Caco-2 (cell line): ENCODE data around the gene ENDOV. TPM values are rescaled to one million over a fixed set of nuclear protein-coding genes. Genes with fewer than 3 reads are reported as not detected.

Source experiments
- Bru-seq: library from RNA; stranded (reverse); fragments of 400-500 nt; gene quantifications from one replicate; lab custom pipeline; 2021; lab: Mats Ljungman, UMichigan
- BruChase-seq, 2 experiments: library from RNA; stranded (reverse); fragments of 400-500 nt; gene quantifications; one replicate each; lab custom pipeline; 2021; lab: Mats Ljungman, UMichigan
- BruUV-seq: library from RNA; stranded (reverse); fragments of 400-500 nt; replicated peaks from 2 replicates; lab custom pipeline; 2021; lab: Mats Ljungman, UMichigan
- CTCF ChIA-PET: fragments of 300-600 bp; sonication (Branson Sonifier 250); formaldehyde crosslinking; loops from one replicate; lab custom pipeline; 2022; ENCODE audit warnings: antibody characterized with exemption; lab: Charles Lee
- POLR2A ChIA-PET: fragments of 300-600 bp; sonication (Branson Sonifier 250); formaldehyde crosslinking; loops from one replicate; lab custom pipeline; 2022; ENCODE audit warnings: antibody characterized with exemption; lab: Charles Lee
- DNase-seq, 2 experiments: peaks; one replicate each; pipeline versions ENCODE4 v3.0.0 to v3.0.0-alpha.2; 2020 to 2022
- H3K27me3 ChIP-seq: replicated peaks from 2 replicates; pipeline ENCODE4 v1.6.0; 2011; ENCODE audit warnings: low read length; ENCODE audit not compliant: control insufficient read depth, insufficient read depth
- H3K36me3 ChIP-seq: 2 replicates; pipeline ENCODE4 v1.5.1; 2011; ENCODE audit warnings: low read length; ENCODE audit not compliant: control insufficient read depth, insufficient read depth
- H3K4me1 ChIP-seq: fragments of 250-450 bp; sonication (Bioruptor Pico); 2 replicates; pipeline ENCODE4 v1.5.1; 2020; ENCODE audit warnings: mild to moderate bottlenecking
- H3K4me3 ChIP-seq: 2 replicates; pipeline ENCODE4 v1.5.1; 2011; ENCODE audit warnings: low read depth, mild to moderate bottlenecking, control low read depth, low read length
- H3K9me3 ChIP-seq: fragments of 250-450 bp; sonication (Bioruptor Pico); 2 replicates; pipeline ENCODE4 v1.5.1; 2020; ENCODE audit warnings: mild to moderate bottlenecking, moderate library complexity
- H3K27ac Mint-ChIP-seq: one replicate; pipeline ENCODE4 v1.8.0; 2022; ENCODE audit warnings: mixed read lengths; ENCODE audit not compliant: unreplicated experiment
- H3K27me3 Mint-ChIP-seq: one replicate; pipeline ENCODE4 v1.8.0; 2022; ENCODE audit warnings: mixed read lengths; ENCODE audit not compliant: insufficient read depth, unreplicated experiment
- H3K36me3 Mint-ChIP-seq: one replicate; pipeline ENCODE4 v1.8.0; 2022; ENCODE audit warnings: mild to moderate bottlenecking, mixed read lengths; ENCODE audit not compliant: insufficient read depth, unreplicated experiment
- H3K4me1 Mint-ChIP-seq: one replicate; pipeline ENCODE4 v1.8.0; 2022; ENCODE audit warnings: low read depth, mixed read lengths; ENCODE audit not compliant: unreplicated experiment
- H3K4me3 Mint-ChIP-seq: one replicate; pipeline ENCODE4 v1.8.0; 2022; ENCODE audit warnings: mild to moderate bottlenecking, moderate library complexity, mixed read lengths; ENCODE audit not compliant: unreplicated experiment
- H3K9me3 Mint-ChIP-seq: one replicate; pipeline ENCODE4 v1.8.0; 2022; ENCODE audit warnings: mixed read lengths; ENCODE audit not compliant: unreplicated experiment
- intact Hi-C: fragments of 100-400 bp; cut with micrococcal nuclease; formaldehyde crosslinking; loops from one replicate; pipeline ENCODE4 v1.10.0; 2022; ENCODE audit not compliant: unreplicated experiment
- long read RNA-seq: library from polyadenylated mRNA; stranded (forward); transcript quantifications from one replicate; pipeline ENCODE4 v2.0.0, GENCODE V29; 2022
- total RNA-seq: library from RNA; stranded (reverse); gene quantifications from 2 replicates; pipeline ENCODE4 v1.2.3, GENCODE V29; 2022
- TF ChIP-seq, protein P1 (sequence below), 2 experiments: fragments of 200-600 bp in 1 of 2; IDR thresholded peaks; 1 replicate in 1 of 2; 2 replicates in 1 of 2; pipeline versions ENCODE4 v1.5.1 to v1.8.0; 2011 to 2022; ENCODE audit warnings: antibody characterized with exemption in 1 of 2, control low read depth in 1 of 2, inconsistent platforms in 1 of 2, low read depth in 1 of 2, low read length in 1 of 2, mild to moderate bottlenecking in 1 of 2, moderate library complexity in 1 of 2; ENCODE audit not compliant: insufficient read depth in 1 of 2, severe bottlenecking in 1 of 2, unreplicated experiment in 1 of 2

ENDOV gene
- 20.5 and 21.5 TPM in 2 replicates for total RNA-seq
- percentile 55 among the genes with signal in this experiment for Bru-seq, nascent RNA
- percentile 56 among the genes with signal in this experiment for BruChase-seq, experiment 1, labeled RNA remaining after a 2-hour chase
- percentile 56 among the genes with signal in this experiment for BruChase-seq, experiment 2, labeled RNA remaining after a 6-hour chase
- long read RNA-seq, partial matches to known transcripts: 0 of 19 reads
- long read RNA-seq, other reads (novel, unspliced or antisense): 12 of 19 reads

DNA sequence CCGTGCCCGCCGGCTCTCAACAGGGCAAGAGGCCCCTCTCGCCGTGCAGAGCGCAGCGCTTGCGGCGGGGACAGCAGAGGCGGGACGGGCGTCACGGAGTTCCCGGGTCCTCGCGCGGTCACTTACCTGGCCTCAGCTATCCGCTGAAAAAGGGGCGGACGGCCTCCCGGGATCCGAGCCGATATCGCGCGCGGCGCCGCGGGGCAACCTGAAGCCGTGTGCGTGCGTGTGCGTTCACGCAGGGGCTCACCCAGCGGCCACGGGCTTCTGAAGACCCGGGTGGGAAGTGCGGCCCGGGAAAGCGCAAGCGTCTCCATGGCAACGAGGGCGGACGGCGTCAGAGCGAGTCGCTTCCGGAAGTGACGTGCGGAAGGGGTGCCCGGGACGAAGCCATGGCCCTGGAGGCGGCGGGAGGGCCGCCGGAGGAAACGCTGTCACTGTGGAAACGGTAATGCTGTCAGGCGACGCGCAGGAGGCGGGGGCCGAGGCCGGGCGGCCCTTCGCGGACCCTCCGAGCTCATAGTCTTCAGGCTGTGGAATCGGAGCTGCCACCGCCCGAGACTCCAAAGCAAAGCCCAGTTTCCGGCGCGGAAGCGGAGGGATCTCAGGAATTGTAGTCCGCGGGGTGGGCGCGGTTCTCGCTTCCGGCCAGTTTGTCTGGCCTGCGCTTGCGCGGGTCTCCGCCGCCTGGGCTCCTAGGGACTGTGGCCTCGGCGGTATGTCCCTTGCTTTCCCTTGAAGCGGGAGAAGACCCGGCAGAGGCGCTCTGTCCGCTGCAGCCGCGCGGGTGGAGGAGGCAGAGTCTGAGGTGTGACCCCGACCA, at the start of gene ENDOV:
ENDOV (plus strand) TSS at position 365 of the 823 bp plus-strand sequence; CDS start at position 393, 28 bp downstream.
- H3K27me3 ChIP-seq: no peaks in the 10 kb centered on the region
- Mint-ChIP-seq H3K4me3 (peak within 1 kb of the TSS; percentile 74), H3K36me3 (peaks cover 16% of the 10 kb centered on the region), H3K4me1 (peaks cover 13% of the 10 kb centered on the region), H3K27me3 (peaks cover 9% of the 10 kb centered on the region), H3K27ac (peak within 1 kb of the TSS; percentile 90), H3K9me3 (no peaks in the 10 kb centered on the region)
- peak; percentile 91 to 93 for DNase-seq
- POLR2A ChIA-PET: interaction anchor here (0.7 to 1.1 kb wide), 2 partner anchors 39 to 40 kb away, joined by 3 to 4 read pairs; no protein-coding TSS in a partner anchor
- peak within 1 kb of the TSS; percentile 85 for H3K4me3 ChIP-seq
- no TSS peak for BruUV-seq
- intact Hi-C loops: no loop called here
- no peaks in the 10 kb centered on the region for H3K9me3 ChIP-seq
- CTCF ChIA-PET: interaction anchor here (1.1 to 1.2 kb wide), 2 partner anchors 12 to 313 kb away, joined by 3 to 6 read pairs; partner anchors contain the start of gene GAA
- peaks cover 1% of the 10 kb centered on the region; the same call in 1 of the 2 replicates for H3K36me3 ChIP-seq
- TF ChIP-seq, protein P1, sequence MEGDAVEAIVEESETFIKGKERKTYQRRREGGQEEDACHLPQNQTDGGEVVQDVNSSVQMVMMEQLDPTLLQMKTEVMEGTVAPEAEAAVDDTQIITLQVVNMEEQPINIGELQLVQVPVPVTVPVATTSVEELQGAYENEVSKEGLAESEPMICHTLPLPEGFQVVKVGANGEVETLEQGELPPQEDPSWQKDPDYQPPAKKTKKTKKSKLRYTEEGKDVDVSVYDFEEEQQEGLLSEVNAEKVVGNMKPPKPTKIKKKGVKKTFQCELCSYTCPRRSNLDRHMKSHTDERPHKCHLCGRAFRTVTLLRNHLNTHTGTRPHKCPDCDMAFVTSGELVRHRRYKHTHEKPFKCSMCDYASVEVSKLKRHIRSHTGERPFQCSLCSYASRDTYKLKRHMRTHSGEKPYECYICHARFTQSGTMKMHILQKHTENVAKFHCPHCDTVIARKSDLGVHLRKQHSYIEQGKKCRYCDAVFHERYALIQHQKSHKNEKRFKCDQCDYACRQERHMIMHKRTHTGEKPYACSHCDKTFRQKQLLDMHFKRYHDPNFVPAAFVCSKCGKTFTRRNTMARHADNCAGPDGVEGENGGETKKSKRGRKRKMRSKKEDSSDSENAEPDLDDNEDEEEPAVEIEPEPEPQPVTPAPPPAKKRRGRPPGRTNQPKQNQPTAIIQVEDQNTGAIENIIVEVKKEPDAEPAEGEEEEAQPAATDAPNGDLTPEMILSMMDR (IDR thresholded peaks at IDR 0.05; ENCODE audit: insufficient read depth in 1 of 2, low read depth in 1 of 2, low read length in 1 of 2, severe bottlenecking in 1 of 2, unreplicated experiment in 1 of 2): no peak
- peaks cover 6% of the 10 kb centered on the region; the same call in 1 of the 2 replicates for H3K4me1 ChIP-seq

- TF ChIP-seq, protein P1 (IDR thresholded peaks at IDR 0.05; ENCODE audit: insufficient read depth in 1 of 2, low read depth in 1 of 2, low read length in 1 of 2, severe bottlenecking in 1 of 2, unreplicated experiment in 1 of 2): no peak
- intact Hi-C loops: no loop called here
- H3K27me3 ChIP-seq: no peaks in the 10 kb centered on the region
- Mint-ChIP-seq H3K4me1 (no peaks in the 10 kb centered on the region), H3K27ac (no peak overlapping the region), H3K9me3 (no peaks in the 10 kb centered on the region), H3K4me3 (no peak overlapping the region), H3K36me3 (peaks cover 55% of the 10 kb centered on the region), H3K27me3 (no peaks in the 10 kb centered on the region)
- H3K36me3 ChIP-seq: peaks cover 1% of the 10 kb centered on the region; the same call in 1 of the 2 replicates
- ChIA-PET CTCF (interaction anchor here (0.5 kb wide), 1 partner anchor 89 kb away, joined by 3 read pairs; no protein-coding TSS in a partner anchor), POLR2A (interaction anchor here (0.5 kb wide), 1 partner anchor 605 kb away, joined by 3 read pairs; no protein-coding TSS in a partner anchor)
- no TSS peak for BruUV-seq
- H3K4me3 ChIP-seq: no peak overlapping the region
- H3K9me3 ChIP-seq: no peaks in the 10 kb centered on the region
- peak in 1 of 2 experiments; percentile 22 for DNase-seq
- no peaks in the 10 kb centered on the region for H3K4me1 ChIP-seq
These were observed 49.0 kb upstream of the ENDOV start for GRCh38 chr17:80365983-80366382.

DNA sequence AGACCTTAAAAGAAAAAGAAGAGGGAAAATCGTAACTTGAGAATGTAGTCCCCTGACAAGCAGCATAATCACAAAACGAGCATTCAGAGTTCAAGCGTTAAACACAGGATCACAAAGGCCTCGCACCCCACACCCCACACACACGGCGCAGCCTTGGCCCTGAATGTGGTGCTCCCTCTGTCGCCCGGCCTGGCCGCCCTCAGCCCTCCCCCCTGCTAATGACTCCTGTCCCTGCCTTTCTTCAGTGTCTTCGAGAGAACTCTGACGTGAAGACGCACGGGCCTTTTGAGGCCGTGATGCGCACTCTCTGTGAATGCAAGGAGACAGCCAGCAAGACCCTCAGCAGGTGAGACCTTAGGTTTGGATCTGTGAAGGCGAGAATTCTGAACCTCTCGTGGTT, 47.5 kb upstream of the ENDOV start:
- H3K9me3 ChIP-seq: no peaks in the 10 kb centered on the region
- CTCF ChIA-PET: no interaction called here
- intact Hi-C loops: no loop called here
- no peaks in the 10 kb centered on the region for H3K4me1 Mint-ChIP-seq
- peaks cover 43% of the 10 kb centered on the region for H3K36me3 Mint-ChIP-seq
- H3K9me3 Mint-ChIP-seq: no peaks in the 10 kb centered on the region
- DNase-seq: peak in 1 of 2 experiments; percentile 26
- no peaks in the 10 kb centered on the region for H3K27me3 Mint-ChIP-seq
- no peak overlapping the region for H3K4me3 ChIP-seq
- BruUV-seq: no TSS peak
- TF ChIP-seq, protein P1 (IDR thresholded peaks at IDR 0.05; ENCODE audit: insufficient read depth in 1 of 2, low read depth in 1 of 2, low read length in 1 of 2, severe bottlenecking in 1 of 2, unreplicated experiment in 1 of 2): no peak
- no peak overlapping the region for H3K4me3 Mint-ChIP-seq
- POLR2A ChIA-PET: no interaction called here
- no peaks in the 10 kb centered on the region for H3K4me1 ChIP-seq
- no peaks in the 10 kb centered on the region for H3K27me3 ChIP-seq
- H3K36me3 ChIP-seq: no peaks in the 10 kb centered on the region
- no peak overlapping the region for H3K27ac Mint-ChIP-seq
